ENCODE results near the gene PRDM16.
A peak's percentile ranks its signal among the peaks of the same experiment; 100 is the strongest.

GRCh38 chr1:3472088-3472850 lies 403.3 kb downstream of the PRDM16 start:
- TF ChIP-seq POLR2A (IDR thresholded peaks at IDR 0.05) (no peak), CTCF (IDR thresholded peaks at IDR 0.05) (peak in 1 of 6 experiments; percentile 2)
